ENCODE data around the gene AKNAD1.

DNA sequence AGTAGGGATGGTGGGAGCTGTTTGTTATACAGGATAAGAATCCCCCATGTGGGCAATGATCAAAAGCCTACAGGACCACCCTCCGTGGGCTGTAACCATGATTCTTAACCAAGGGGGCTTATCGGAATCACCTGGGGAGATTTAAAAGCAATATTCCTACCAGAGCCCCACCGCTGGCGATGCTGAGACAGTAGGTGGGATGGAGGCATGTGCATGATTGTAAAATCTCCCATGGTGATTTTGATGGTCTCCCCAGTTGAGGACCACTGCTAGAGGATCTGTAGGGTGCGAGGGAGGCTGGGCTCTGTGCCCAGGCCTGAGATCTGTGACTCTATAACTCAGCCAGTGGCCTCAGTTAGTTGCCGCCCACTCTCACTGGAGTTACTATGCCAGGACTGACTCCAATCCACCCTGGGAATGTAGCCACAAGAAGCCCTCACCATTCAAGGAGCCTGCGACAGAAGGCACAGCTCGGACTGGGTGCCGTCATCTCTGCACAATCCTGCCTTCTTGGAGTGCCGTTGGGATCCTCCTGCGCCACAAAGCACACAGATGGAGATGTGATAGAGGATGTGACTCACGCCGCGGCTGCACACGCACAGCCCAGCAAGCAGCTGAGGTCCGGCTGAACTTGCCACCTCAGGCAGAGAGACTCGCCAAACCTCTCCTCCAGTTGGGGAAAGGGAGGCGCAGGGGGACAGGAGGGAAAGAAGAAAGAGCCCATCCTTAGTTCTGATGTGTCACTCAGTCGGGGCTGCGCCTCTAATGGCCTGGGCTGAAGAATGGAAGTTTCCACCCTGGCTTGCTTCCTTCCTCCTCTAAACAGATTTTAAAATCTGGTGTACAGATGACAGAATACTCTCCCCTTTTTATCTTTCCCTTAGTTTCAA lies 26.5 kb downstream of the AKNAD1 start:
- no peak for TF ChIP-seq EZH2 (optimal IDR thresholded peaks at IDR 0.05; ENCODE audit: low read depth, low read length)
- TF ChIP-seq, protein P1, sequence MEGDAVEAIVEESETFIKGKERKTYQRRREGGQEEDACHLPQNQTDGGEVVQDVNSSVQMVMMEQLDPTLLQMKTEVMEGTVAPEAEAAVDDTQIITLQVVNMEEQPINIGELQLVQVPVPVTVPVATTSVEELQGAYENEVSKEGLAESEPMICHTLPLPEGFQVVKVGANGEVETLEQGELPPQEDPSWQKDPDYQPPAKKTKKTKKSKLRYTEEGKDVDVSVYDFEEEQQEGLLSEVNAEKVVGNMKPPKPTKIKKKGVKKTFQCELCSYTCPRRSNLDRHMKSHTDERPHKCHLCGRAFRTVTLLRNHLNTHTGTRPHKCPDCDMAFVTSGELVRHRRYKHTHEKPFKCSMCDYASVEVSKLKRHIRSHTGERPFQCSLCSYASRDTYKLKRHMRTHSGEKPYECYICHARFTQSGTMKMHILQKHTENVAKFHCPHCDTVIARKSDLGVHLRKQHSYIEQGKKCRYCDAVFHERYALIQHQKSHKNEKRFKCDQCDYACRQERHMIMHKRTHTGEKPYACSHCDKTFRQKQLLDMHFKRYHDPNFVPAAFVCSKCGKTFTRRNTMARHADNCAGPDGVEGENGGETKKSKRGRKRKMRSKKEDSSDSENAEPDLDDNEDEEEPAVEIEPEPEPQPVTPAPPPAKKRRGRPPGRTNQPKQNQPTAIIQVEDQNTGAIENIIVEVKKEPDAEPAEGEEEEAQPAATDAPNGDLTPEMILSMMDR (IDR thresholded peaks at IDR 0.05; ENCODE audit: low read length), result no peak
- no peak for TF ChIP-seq EZH2phosphoT487 (IDR thresholded peaks at IDR 0.05; ENCODE audit: low read length)
